Neutrophil (primary cell): ENCODE results near the gene GMDS.

Source experiments
- H3K27ac ChIP-seq: fragments of 200-600 bp; sonication (generic); 2 replicates; pipeline ENCODE4 v1.5.1; 2016; ENCODE audit warnings: mild to moderate bottlenecking, moderate library complexity
- H3K27me3 ChIP-seq: fragments of 200-600 bp; sonication (generic); 2 replicates; pipeline ENCODE4 v1.6.0; 2016; ENCODE audit warnings: mild to moderate bottlenecking
- H3K36me3 ChIP-seq: fragments of 200-600 bp; sonication (generic); 2 replicates; pipeline ENCODE4 v1.5.1; 2017
- H3K4me1 ChIP-seq, 2 experiments: fragments of 200-600 bp in 1 of 2; sonication (generic) in 1 of 2; 1 replicate in 1 of 2; 2 replicates in 1 of 2; pipeline versions ENCODE4 v1.5.1 to v1.6.1; 2013 to 2016; ENCODE audit warnings: low read depth in 1 of 2, low read length in 1 of 2, mild to moderate bottlenecking in 1 of 2, moderate library complexity in 1 of 2; ENCODE audit not compliant: control insufficient read depth in 1 of 2, insufficient read depth in 1 of 2
- H3K4me3 ChIP-seq, 2 experiments: fragments of 200-600 bp in 1 of 2; sonication (generic) in 1 of 2; 1 replicate in 1 of 2; 2 replicates in 1 of 2; pipeline ENCODE4 v1.5.1; 2013 to 2016; ENCODE audit warnings: low read depth in 1 of 2, low read length in 1 of 2, mild to moderate bottlenecking in 1 of 2, moderate library complexity in 1 of 2
- H3K9me3 ChIP-seq: fragments of 200-600 bp; sonication (generic); 2 replicates; pipeline ENCODE4 v1.5.1; 2016
- TF ChIP-seq, protein P1 (sequence below): fragments of 200-600 bp; sonication (generic); IDR thresholded peaks from 2 replicates; pipeline ENCODE4 v1.5.1; 2016; ENCODE audit warnings: antibody characterized with exemption

The GMDS gene

DNA sequence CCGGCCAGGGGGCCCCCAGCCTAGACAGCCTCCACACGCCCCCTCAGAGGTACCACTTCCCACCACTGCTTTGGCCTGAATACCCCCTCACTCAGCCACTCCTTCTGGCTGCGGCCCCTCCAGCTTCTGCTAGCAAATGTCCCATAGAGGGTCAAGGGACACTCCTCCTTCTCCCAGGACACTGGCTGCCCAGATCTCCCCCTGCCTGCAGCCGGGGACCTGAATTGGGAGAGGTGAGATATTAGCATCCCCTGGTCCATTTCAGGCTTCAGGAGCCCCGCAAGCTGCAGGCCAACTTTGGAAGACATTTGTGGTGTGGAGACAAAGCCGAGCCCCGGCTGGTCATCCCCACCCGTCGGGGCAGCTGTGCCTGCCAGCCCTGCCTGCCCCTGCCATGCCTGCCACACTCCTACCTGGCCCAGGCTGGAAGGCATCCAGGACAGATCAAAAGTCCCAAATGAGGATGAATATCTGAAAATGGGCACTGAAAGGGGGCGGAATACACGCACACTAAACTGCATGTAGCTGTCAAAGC lies 668.2 kb downstream of the GMDS start:
- no peaks in the 10 kb centered on the region for H3K9me3 ChIP-seq
- H3K27me3 ChIP-seq: no peaks in the 10 kb centered on the region
- no peak overlapping the region for H3K4me3 ChIP-seq
- no peak overlapping the region for H3K27ac ChIP-seq
- TF ChIP-seq, protein P1, sequence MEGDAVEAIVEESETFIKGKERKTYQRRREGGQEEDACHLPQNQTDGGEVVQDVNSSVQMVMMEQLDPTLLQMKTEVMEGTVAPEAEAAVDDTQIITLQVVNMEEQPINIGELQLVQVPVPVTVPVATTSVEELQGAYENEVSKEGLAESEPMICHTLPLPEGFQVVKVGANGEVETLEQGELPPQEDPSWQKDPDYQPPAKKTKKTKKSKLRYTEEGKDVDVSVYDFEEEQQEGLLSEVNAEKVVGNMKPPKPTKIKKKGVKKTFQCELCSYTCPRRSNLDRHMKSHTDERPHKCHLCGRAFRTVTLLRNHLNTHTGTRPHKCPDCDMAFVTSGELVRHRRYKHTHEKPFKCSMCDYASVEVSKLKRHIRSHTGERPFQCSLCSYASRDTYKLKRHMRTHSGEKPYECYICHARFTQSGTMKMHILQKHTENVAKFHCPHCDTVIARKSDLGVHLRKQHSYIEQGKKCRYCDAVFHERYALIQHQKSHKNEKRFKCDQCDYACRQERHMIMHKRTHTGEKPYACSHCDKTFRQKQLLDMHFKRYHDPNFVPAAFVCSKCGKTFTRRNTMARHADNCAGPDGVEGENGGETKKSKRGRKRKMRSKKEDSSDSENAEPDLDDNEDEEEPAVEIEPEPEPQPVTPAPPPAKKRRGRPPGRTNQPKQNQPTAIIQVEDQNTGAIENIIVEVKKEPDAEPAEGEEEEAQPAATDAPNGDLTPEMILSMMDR: no peak
- no peaks in the 10 kb centered on the region for H3K4me1 ChIP-seq
- H3K36me3 ChIP-seq: no peaks in the 10 kb centered on the region

DNA sequence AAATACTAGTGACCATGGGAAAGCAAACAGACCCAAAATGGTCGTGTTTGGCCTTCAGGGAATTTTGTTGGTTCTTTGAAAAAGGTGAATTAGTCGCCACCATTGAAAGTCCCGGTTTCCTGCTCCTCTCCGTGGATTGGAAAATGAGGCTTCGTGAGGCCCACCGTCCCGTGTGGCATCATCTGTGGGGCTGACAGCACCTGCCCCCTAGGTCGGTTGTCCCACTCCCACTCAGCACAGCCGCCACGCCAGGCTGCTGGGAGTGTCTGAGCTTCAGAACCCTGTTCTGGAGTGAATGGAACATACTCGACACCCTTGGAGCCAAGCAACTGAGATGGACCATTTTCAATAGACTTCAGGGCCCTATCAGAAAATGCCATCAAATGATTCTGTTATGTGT lies 668.7 kb downstream of the GMDS start:
- Histone ChIP-seq H3K9me3 (no peaks in the 10 kb centered on the region), H3K4me3 (no peak overlapping the region), H3K36me3 (no peaks in the 10 kb centered on the region), H3K27me3 (no peaks in the 10 kb centered on the region), H3K27ac (no peak overlapping the region), H3K4me1 (no peaks in the 10 kb centered on the region)
- TF ChIP-seq, protein P1: no peak

DNA sequence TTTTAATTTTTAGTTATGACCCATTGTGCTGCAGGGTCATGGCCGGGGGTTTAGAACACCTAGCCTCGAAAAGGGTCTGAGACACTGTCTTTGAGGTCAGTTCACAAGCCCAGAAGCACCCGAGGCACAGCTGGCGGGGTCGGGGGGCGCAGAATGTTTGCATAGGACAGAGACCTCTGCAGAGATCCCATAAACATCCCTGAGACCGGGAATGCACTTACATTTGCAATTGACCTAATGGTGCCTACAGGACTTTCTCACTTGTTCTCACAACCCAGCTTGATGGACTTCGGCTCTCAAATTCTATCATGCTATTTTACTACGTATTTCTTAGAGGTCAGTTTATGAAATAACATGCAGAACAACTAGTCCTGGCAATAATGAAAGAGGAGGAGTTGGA lies 669.2 kb downstream of the GMDS start:
- no peaks in the 10 kb centered on the region for H3K4me1 ChIP-seq
- H3K27ac ChIP-seq: no peak overlapping the region
- H3K36me3 ChIP-seq: no peaks in the 10 kb centered on the region
- no peaks in the 10 kb centered on the region for H3K9me3 ChIP-seq
- TF ChIP-seq, protein P1: no peak
- H3K27me3 ChIP-seq: no peaks in the 10 kb centered on the region
- H3K4me3 ChIP-seq: no peak overlapping the region

DNA sequence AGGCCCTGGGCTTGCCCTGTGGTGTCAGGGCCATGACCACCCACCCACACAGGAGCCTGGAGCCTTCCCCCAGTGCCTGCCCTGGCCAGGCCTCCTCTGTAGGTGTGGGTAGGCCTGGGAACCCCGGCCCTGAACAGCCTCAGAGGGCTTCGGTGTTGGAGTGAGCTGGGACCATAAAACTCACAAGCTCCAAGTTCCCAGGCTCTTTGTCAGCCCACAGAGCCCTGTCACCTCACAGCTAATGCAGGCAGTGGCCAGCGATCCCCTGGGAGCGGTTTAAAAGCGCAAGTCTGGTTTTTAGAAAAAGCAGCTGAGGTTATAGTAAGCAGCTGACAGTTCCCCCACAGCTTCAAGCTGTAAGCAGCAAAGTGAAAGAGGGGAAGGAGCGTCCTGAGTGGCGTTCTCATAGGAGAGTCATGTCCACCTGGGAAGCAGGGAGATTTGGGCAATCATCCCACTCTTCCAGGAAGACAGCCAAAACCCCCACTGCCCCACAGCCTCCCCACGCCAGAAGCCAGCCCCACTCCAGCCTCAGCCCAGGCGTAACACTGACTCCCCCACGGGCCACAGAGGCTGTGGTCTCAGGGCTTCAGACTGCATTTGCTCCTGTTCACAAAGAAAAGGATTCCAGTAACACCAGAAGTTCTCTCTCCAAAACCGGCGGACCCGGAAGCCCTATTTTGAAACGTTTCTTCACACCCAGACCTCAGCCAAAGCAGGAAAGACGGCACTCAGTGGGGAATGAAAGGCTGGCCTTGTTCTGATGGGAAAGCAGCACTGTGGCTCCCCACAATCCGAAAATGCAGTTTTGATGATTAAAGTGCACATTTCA lies 670.0 kb downstream of the GMDS start:
- Histone ChIP-seq H3K36me3 (no peaks in the 10 kb centered on the region), H3K27ac (no peak overlapping the region), H3K9me3 (no peaks in the 10 kb centered on the region), H3K27me3 (no peaks in the 10 kb centered on the region), H3K4me1 (no peaks in the 10 kb centered on the region), H3K4me3 (no peak overlapping the region)
- TF ChIP-seq, protein P1: no peak

DNA sequence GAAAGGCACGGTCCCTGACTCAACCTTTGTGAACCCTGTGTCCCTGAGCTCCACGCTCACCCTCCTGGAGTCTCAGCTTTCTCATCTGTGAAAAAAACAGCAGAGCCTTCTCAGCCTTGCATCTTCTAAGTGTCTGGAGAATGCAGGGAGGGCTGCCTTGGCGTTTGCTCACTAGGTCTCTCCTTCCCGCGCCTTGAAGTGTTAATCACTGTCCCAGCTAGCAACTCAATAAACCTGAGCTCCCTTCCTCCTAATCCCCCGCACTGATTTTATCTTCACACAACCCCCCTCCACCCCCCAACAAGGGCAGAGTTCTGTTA lies 670.6 kb downstream of the GMDS start:
- Histone ChIP-seq H3K4me3 (no peak overlapping the region), H3K27me3 (no peaks in the 10 kb centered on the region), H3K36me3 (no peaks in the 10 kb centered on the region), H3K4me1 (no peaks in the 10 kb centered on the region), H3K9me3 (no peaks in the 10 kb centered on the region), H3K27ac (no peak overlapping the region)
- TF ChIP-seq, protein P1: no peak
